ENCODE data around the gene FOXL2.

GRCh38 chr3:138974462-138974861, 27.5 kb upstream of the FOXL2 start:
- TF ChIP-seq CTCF (IDR thresholded peaks at IDR 0.05; ENCODE audit: insufficient read depth, low read length, poor library complexity, severe bottlenecking) (no peak), EZH2phosphoT487 (conservative IDR thresholded peaks at IDR 0.05; ENCODE audit: low read length) (no peak)
